Stomach (tissue), 4 donors: ENCODE measurements around the gene UCHL3.

Experiments used
- POLR2A ChIP-seq, 4 donors: fragments of 450-650 bp; IDR thresholded peaks; one replicate each; pipeline ENCODE4 v1.6.1; 2016; ENCODE audit warnings: antibody characterized with exemption in 4 of 4, control low read depth in 2 of 4, mild to moderate bottlenecking in 1 of 4, moderate library complexity in 1 of 4
- TF ChIP-seq, protein P1 (sequence below), 7 experiments: fragments of 450-650 bp in 4 of 7; fragments of 200-600 bp in 3 of 7; sonication (generic) in 3 of 7; IDR thresholded peaks; one replicate each; pipeline ENCODE4 v1.5.1; 2016 to 2019; ENCODE audit warnings: antibody characterized with exemption in 7 of 7, control low read depth in 2 of 7, mild to moderate bottlenecking in 1 of 7

- TF ChIP-seq, protein P1, sequence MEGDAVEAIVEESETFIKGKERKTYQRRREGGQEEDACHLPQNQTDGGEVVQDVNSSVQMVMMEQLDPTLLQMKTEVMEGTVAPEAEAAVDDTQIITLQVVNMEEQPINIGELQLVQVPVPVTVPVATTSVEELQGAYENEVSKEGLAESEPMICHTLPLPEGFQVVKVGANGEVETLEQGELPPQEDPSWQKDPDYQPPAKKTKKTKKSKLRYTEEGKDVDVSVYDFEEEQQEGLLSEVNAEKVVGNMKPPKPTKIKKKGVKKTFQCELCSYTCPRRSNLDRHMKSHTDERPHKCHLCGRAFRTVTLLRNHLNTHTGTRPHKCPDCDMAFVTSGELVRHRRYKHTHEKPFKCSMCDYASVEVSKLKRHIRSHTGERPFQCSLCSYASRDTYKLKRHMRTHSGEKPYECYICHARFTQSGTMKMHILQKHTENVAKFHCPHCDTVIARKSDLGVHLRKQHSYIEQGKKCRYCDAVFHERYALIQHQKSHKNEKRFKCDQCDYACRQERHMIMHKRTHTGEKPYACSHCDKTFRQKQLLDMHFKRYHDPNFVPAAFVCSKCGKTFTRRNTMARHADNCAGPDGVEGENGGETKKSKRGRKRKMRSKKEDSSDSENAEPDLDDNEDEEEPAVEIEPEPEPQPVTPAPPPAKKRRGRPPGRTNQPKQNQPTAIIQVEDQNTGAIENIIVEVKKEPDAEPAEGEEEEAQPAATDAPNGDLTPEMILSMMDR (IDR thresholded peaks at IDR 0.05) = no peak
- TF ChIP-seq POLR2A (IDR thresholded peaks at IDR 0.05) = no peak
Measured at GRCh38 chr13:75554981-75555380, 5.4 kb downstream of the UCHL3 start.
